SK-N-SH (cell line): ENCODE results near the gene COL23A1. TPM values are rescaled to one million over a fixed set of nuclear protein-coding genes. Genes with fewer than 3 reads are reported as not detected.

Experiments used
- CTCF ChIA-PET: fragments of 300-600, 350-600 bp; formaldehyde crosslinking; extraction: SDS; loops from one replicate; lab custom pipeline; 2021; lab: Yijun Ruan, JAX
- POLR2A ChIA-PET: fragments of 350-600 bp; sonication (Branson Sonifier 250); formaldehyde crosslinking; extraction: SDS; loops from one replicate; lab custom pipeline; 2020; ENCODE audit warnings: antibody characterized with exemption, inconsistent platforms; lab: Yijun Ruan, JAX
- DNase-seq: peaks from one replicate; pipeline ENCODE4 v3.0.0; 2012
- H2AFZ ChIP-seq: fragments of 200-600 bp; sonication (generic); 2 replicates; pipeline ENCODE4 v1.8.1; 2016; ENCODE audit warnings: antibody characterized with exemption, mild to moderate bottlenecking, low read depth
- H3F3A ChIP-seq: fragments of 200-600 bp; sonication (generic); replicated peaks from 2 replicates; pipeline ENCODE3; 2016; ENCODE audit warnings: antibody characterized with exemption, mild to moderate bottlenecking; ENCODE audit not compliant: insufficient read depth
- H3K27ac ChIP-seq, 2 experiments: fragments of 200-500 bp in 1 of 2; fragments of 200-600 bp in 1 of 2; sonication (Bioruptor generic) in 1 of 2; sonication (generic), shearing (Covaris generic) in 1 of 2; 2 replicates each; pipeline versions ENCODE4 v1.5.1 to v1.6.1; 2014 to 2016; ENCODE audit warnings: low read depth in 2 of 2, inconsistent platforms in 1 of 2, low read length in 1 of 2, mild to moderate bottlenecking in 1 of 2, mixed read lengths in 1 of 2
- H3K27me3 ChIP-seq: fragments of 200-600 bp; sonication (generic), shearing (Covaris generic); 2 replicates; pipeline ENCODE4 v1.6.1; 2016; ENCODE audit warnings: mixed run types; ENCODE audit not compliant: insufficient read depth
- H3K36me3 ChIP-seq, 2 experiments: fragments of 200-500 bp in 1 of 2; fragments of 200-600 bp in 1 of 2; sonication (Bioruptor generic) in 1 of 2; sonication (generic) in 1 of 2; replicated peaks in 1 of 2; 2 replicates each; pipeline versions ENCODE3 to v1.5.1; 2014 to 2016; ENCODE audit warnings: low read length in 1 of 2, mild to moderate bottlenecking in 1 of 2; ENCODE audit not compliant: insufficient read depth in 2 of 2, control insufficient read depth in 1 of 2
- H3K4me1 ChIP-seq, 2 experiments: fragments of 200-500 bp in 1 of 2; fragments of 200-600 bp in 1 of 2; sonication (Bioruptor generic) in 1 of 2; sonication (generic), shearing (Covaris generic) in 1 of 2; 2 replicates each; pipeline versions ENCODE4 v1.5.1 to v1.6.1; 2014 to 2016; ENCODE audit warnings: low read depth in 1 of 2, low read length in 1 of 2, mixed run types in 1 of 2; ENCODE audit not compliant: insufficient read depth in 2 of 2, control insufficient read depth in 1 of 2
- H3K4me2 ChIP-seq: fragments of 200-600 bp; sonication (generic), shearing (Covaris generic); 2 replicates; pipeline ENCODE4 v1.6.1; 2017; ENCODE audit warnings: mixed run types
- H3K4me3 ChIP-seq, 2 experiments: fragments of 200-500 bp in 1 of 2; fragments of 200-600 bp in 1 of 2; sonication (Bioruptor generic) in 1 of 2; sonication (generic), shearing (Covaris generic) in 1 of 2; 2 replicates each; pipeline versions ENCODE4 v1.5.1 to v1.8.1; 2014 to 2016; ENCODE audit warnings: low read depth in 2 of 2, inconsistent platforms in 1 of 2, low read length in 1 of 2, mild to moderate bottlenecking in 1 of 2, mixed read lengths in 1 of 2, moderate library complexity in 1 of 2
- H3K79me2 ChIP-seq: fragments of 200-600 bp; sonication (generic); 2 replicates; pipeline ENCODE4 v1.8.1; 2017; ENCODE audit warnings: mild to moderate bottlenecking; ENCODE audit not compliant: insufficient read depth
- H3K9ac ChIP-seq: fragments of 200-600 bp; sonication (generic); 2 replicates; pipeline ENCODE4 v1.6.1; 2017; ENCODE audit warnings: mixed run types
- H3K9me2 ChIP-seq: fragments of 200-600 bp; sonication (generic); 2 replicates; pipeline ENCODE4 v1.6.1; 2017; ENCODE audit warnings: mixed run types
- H3K9me3 ChIP-seq: fragments of 200-600 bp; sonication (generic); 2 replicates; pipeline ENCODE4 v1.6.1; 2017; ENCODE audit warnings: mixed run types, mild to moderate bottlenecking, moderate library complexity
- H4K20me1 ChIP-seq: fragments of 200-600 bp; sonication (generic); 2 replicates; pipeline ENCODE4 v1.6.1; 2017; ENCODE audit warnings: mild to moderate bottlenecking, mixed run types; ENCODE audit not compliant: insufficient read depth
- CHD2 ChIP-seq: fragments of 150-350 bp; IDR thresholded peaks from 2 replicates; pipeline ENCODE4 v1.6.1; 2018; ENCODE audit warnings: low read length; ENCODE audit not compliant: partially characterized antibody
- EP300 ChIP-seq, 2 experiments: IDR thresholded peaks; 2 replicates each; pipeline versions ENCODE4 v1.4.0 to v1.6.1; 2012; ENCODE audit warnings: borderline replicate concordance in 1 of 2, low read depth in 1 of 2, low read length in 1 of 2
- FOSL2 ChIP-seq: IDR thresholded peaks from 2 replicates; pipeline ENCODE4 v1.4.0; 2012; ENCODE audit warnings: low read depth, mild to moderate bottlenecking, moderate library complexity, borderline replicate concordance
- FOXJ3 ChIP-seq: sonication (generic); formaldehyde crosslinking; IDR thresholded peaks from 2 replicates; pipeline ENCODE4 v1.5.1; 2020; ENCODE audit warnings: mild to moderate bottlenecking, missing genetic modification reagents
- FOXM1 ChIP-seq: IDR thresholded peaks from 2 replicates; pipeline ENCODE4 v1.4.0; 2012; ENCODE audit warnings: low read depth, mild to moderate bottlenecking
- GABPA ChIP-seq: IDR thresholded peaks from 2 replicates; pipeline ENCODE4 v1.4.0; 2012; ENCODE audit warnings: low read depth, mild to moderate bottlenecking
- MEF2A ChIP-seq: IDR thresholded peaks from 2 replicates; pipeline ENCODE4 v1.4.0; 2012; ENCODE audit warnings: low read depth, borderline replicate concordance
- NFIC ChIP-seq: IDR thresholded peaks from 2 replicates; pipeline ENCODE4 v1.4.0; 2012; ENCODE audit warnings: borderline replicate concordance
- NRF1 ChIP-seq: IDR thresholded peaks from 2 replicates; pipeline ENCODE4 v1.6.1; 2012; ENCODE audit warnings: low read depth, mild to moderate bottlenecking, low read length
- POLR2AphosphoS5 ChIP-seq: IDR thresholded peaks from 2 replicates; pipeline ENCODE4 v1.6.1; 2012; ENCODE audit warnings: low read depth, low read length
- RAD21 ChIP-seq: IDR thresholded peaks from 2 replicates; pipeline ENCODE4 v1.6.1; 2012; ENCODE audit warnings: mild to moderate bottlenecking, low read length
- RCOR1 ChIP-seq: fragments of 150-350 bp; IDR thresholded peaks from 2 replicates; pipeline ENCODE4 v1.6.1; 2017; ENCODE audit warnings: antibody characterized with exemption, low read length
- RXRA ChIP-seq: IDR thresholded peaks from 2 replicates; pipeline ENCODE4 v1.4.0; 2012; ENCODE audit warnings: low read depth, mild to moderate bottlenecking, borderline replicate concordance
- SMC3 ChIP-seq: IDR thresholded peaks from 2 replicates; pipeline ENCODE4 v1.6.1; 2012; ENCODE audit warnings: low read depth, low read length, improper control_type of control experiment
- TAF1 ChIP-seq: IDR thresholded peaks from 2 replicates; pipeline ENCODE4 v1.6.1; 2012; ENCODE audit warnings: low read depth, mild to moderate bottlenecking, low read length, moderate library complexity, borderline replicate concordance
- TCF12 ChIP-seq: IDR thresholded peaks from 2 replicates; pipeline ENCODE4 v1.4.0; 2012
- TEAD4 ChIP-seq: IDR thresholded peaks from 2 replicates; pipeline ENCODE4 v1.4.0; 2012; ENCODE audit warnings: mild to moderate bottlenecking, borderline replicate concordance; ENCODE audit not compliant: insufficient read depth
- WGBS: methylation state at CpG from one replicate; pipeline ENCODE4 v1.1.6; 2017; ENCODE audit warnings: low lambda C conversion rate; 5-methylcytosine and 5-hydroxymethylcytosine counted together
- polyA plus RNA-seq, 3 experiments: library from polyadenylated mRNA; depleted of rRNA; stranded (reverse); fragments of >200 nt; gene quantifications; 2 replicates each; pipeline ENCODE4 v1.2.3, GENCODE V29; 2012
- TF ChIP-seq, protein P1 (sequence below): IDR thresholded peaks from 2 replicates; pipeline ENCODE4 v1.4.0; 2012; ENCODE audit warnings: low read depth
- TF ChIP-seq, protein P2 (sequence below): fragments of 150-350 bp; IDR thresholded peaks from 2 replicates; pipeline ENCODE4 v1.6.1; 2016; ENCODE audit warnings: mild to moderate bottlenecking, low read depth, low read length
- TF ChIP-seq, protein P3 (sequence below): IDR thresholded peaks from 2 replicates; pipeline ENCODE4 v1.4.0; 2012; ENCODE audit warnings: low read depth, borderline replicate concordance
- TF ChIP-seq, protein P4 (sequence below): fragments of 150-350 bp; IDR thresholded peaks from 2 replicates; pipeline ENCODE4 v1.6.1; 2017; ENCODE audit warnings: antibody characterized with exemption, low read length, low read depth, borderline replicate concordance
- TF ChIP-seq, protein P5 (sequence below): IDR thresholded peaks from 2 replicates; pipeline ENCODE4; 2012

Gene COL23A1
- polyA plus RNA-seq, 1 of the 3 experiments (the other 2 are of a cell fraction) = 0.10 TPM

DNA sequence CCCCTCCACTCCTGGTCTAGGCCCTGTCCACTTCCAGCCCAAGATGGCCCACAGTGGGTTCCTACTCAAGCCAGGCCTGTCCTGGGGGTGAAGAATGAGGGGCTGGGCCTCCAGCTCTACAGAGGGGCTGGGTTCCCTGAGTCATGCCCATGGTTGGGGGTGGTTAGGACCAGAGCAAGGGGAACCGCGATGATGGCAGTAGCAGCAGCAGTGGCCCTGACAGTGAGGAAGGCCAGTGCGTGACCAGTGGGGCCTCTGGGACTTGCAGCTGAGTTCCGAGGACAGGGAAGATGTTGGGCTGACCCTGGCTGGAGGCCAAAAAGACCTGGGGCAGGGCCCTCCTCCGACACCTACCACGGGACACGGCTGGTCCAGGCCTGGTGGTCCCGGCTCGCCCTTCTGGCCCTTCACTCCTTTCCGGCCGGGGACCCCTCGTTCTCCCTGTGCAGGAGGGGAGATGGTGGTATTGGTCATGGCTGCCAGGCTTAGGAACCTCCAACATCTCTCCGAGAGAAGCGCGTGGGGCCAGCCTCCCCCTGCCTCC is 348.4 kb downstream of the COL23A1 start:
- ChIA-PET CTCF (interaction anchor here (0.9 to 12.2 kb wide), 2 partner anchors 348 to 350 kb away, joined by 4 to 147 read pairs; partner anchors contain the start of gene COL23A1), POLR2A (interaction anchor here (1.5 kb wide), 1 partner anchor 10 kb away, joined by 3 read pairs; no protein-coding TSS in a partner anchor)
- Histone ChIP-seq H3F3A (no peaks in the 10 kb centered on the region), H3K27ac (no peak overlapping the region), H3K4me2 (no peak overlapping the region), H3K27me3 (no peaks in the 10 kb centered on the region), H3K9me3 (no peaks in the 10 kb centered on the region), H3K79me2 (no peaks in the 10 kb centered on the region), H2AFZ (no peak overlapping the region), H3K36me3 (no peaks in the 10 kb centered on the region), H4K20me1 (no peaks in the 10 kb centered on the region), H3K4me1 (peaks cover 0 to 29% of the 10 kb centered on the region in 2 experiments; a peak in 1 of 4 replicates), H3K4me3 (no peak overlapping the region), H3K9ac (no peak overlapping the region), H3K9me2 (no peaks in the 10 kb centered on the region)
- WGBS = 40% methylated on average over 4 of the region's 15 CpGs
- peak; percentile 21 for DNase-seq
- no peak for TF ChIP-seq RXRA
- TF ChIP-seq, protein P1, sequence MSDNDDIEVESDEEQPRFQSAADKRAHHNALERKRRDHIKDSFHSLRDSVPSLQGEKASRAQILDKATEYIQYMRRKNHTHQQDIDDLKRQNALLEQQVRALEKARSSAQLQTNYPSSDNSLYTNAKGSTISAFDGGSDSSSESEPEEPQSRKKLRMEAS = no peak
- no peak for TF ChIP-seq TCF12
- TF ChIP-seq, protein P2, sequence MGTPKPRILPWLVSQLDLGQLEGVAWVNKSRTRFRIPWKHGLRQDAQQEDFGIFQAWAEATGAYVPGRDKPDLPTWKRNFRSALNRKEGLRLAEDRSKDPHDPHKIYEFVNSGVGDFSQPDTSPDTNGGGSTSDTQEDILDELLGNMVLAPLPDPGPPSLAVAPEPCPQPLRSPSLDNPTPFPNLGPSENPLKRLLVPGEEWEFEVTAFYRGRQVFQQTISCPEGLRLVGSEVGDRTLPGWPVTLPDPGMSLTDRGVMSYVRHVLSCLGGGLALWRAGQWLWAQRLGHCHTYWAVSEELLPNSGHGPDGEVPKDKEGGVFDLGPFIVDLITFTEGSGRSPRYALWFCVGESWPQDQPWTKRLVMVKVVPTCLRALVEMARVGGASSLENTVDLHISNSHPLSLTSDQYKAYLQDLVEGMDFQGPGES = no peak
- TF ChIP-seq RAD21 = no peak
- TF ChIP-seq, protein P3, sequence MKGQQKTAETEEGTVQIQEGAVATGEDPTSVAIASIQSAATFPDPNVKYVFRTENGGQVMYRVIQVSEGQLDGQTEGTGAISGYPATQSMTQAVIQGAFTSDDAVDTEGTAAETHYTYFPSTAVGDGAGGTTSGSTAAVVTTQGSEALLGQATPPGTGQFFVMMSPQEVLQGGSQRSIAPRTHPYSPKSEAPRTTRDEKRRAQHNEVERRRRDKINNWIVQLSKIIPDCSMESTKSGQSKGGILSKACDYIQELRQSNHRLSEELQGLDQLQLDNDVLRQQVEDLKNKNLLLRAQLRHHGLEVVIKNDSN = no peak
- TF ChIP-seq FOSL2 = no peak
- TF ChIP-seq FOXJ3 (CRISPR knock-in tag) = no peak
- TF ChIP-seq EP300 (IDR thresholded peaks at IDR 0.05; ENCODE audit: borderline replicate concordance in 1 of 2, low read depth in 1 of 2, low read length in 1 of 2) = no peak
- TF ChIP-seq CHD2 = no peak
- TF ChIP-seq, protein P4, sequence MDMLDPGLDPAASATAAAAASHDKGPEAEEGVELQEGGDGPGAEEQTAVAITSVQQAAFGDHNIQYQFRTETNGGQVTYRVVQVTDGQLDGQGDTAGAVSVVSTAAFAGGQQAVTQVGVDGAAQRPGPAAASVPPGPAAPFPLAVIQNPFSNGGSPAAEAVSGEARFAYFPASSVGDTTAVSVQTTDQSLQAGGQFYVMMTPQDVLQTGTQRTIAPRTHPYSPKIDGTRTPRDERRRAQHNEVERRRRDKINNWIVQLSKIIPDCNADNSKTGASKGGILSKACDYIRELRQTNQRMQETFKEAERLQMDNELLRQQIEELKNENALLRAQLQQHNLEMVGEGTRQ = no peak
- no peak for TF ChIP-seq MEF2A
- TF ChIP-seq SMC3 = no peak
- TF ChIP-seq FOXM1 = no peak

DNA sequence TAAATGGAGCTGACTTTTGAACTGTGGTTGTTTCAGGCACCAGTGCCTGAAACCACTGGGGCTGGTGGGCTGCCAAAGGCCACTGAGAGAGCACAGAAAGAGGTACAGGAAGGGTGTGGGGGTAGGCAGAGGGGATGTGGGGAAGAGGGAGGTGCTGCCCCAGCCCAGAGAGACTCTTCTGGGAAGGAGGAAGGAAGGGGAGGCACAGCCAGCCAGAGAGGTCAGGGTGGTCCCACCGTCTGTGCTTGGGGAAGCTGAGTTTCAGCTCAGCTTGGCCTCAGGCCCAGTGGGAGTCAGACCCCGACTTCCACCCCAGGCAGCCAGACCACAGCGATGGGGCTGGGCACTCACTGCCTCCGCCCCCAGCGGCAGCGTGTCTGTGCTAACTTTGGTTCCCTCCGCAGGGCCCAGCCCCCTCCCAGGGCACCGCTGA is 348.9 kb downstream of the COL23A1 start:
- 79% methylated on average over 4 of the region's 8 CpGs for WGBS
- Histone ChIP-seq H3K27ac (no peak overlapping the region), H4K20me1 (no peaks in the 10 kb centered on the region), H3K79me2 (no peaks in the 10 kb centered on the region), H2AFZ (no peak overlapping the region), H3K4me3 (no peak overlapping the region), H3K4me1 (peaks cover 0 to 29% of the 10 kb centered on the region in 2 experiments; a peak in 1 of 4 replicates), H3K36me3 (no peaks in the 10 kb centered on the region), H3F3A (no peaks in the 10 kb centered on the region), H3K9me2 (no peaks in the 10 kb centered on the region), H3K4me2 (no peak overlapping the region), H3K9ac (no peak overlapping the region), H3K9me3 (no peaks in the 10 kb centered on the region), H3K27me3 (no peaks in the 10 kb centered on the region)
- ChIA-PET CTCF (interaction anchor here (12.2 kb wide), 1 partner anchor 351 kb away, joined by 147 read pairs; the partner anchor contains the start of gene COL23A1), POLR2A (interaction anchor here (1.5 kb wide), 1 partner anchor 9 kb away, joined by 3 read pairs; no protein-coding TSS in a partner anchor)
- no peak for DNase-seq
- no peak for TF ChIP-seq SMC3
- TF ChIP-seq FOSL2 = no peak
- no peak for TF ChIP-seq NFIC
- TF ChIP-seq POLR2AphosphoS5 = no peak
- TF ChIP-seq TAF1 = no peak
- TF ChIP-seq EP300 (IDR thresholded peaks at IDR 0.05; ENCODE audit: borderline replicate concordance in 1 of 2, low read depth in 1 of 2, low read length in 1 of 2) = no peak
- TF ChIP-seq, protein P5, sequence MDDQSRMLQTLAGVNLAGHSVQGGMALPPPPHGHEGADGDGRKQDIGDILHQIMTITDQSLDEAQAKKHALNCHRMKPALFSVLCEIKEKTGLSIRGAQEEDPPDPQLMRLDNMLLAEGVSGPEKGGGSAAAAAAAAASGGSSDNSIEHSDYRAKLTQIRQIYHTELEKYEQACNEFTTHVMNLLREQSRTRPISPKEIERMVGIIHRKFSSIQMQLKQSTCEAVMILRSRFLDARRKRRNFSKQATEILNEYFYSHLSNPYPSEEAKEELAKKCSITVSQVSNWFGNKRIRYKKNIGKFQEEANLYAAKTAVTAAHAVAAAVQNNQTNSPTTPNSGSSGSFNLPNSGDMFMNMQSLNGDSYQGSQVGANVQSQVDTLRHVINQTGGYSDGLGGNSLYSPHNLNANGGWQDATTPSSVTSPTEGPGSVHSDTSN = no peak
- TF ChIP-seq RCOR1 = no peak
- TF ChIP-seq TEAD4 = no peak
- TF ChIP-seq RXRA = no peak
- no peak for TF ChIP-seq GABPA
- no peak for TF ChIP-seq TCF12
- no peak for TF ChIP-seq NRF1
